Gastroesophageal sphincter (tissue), 4 donors: ENCODE data around the gene CNTNAP3B. TPM values are rescaled to one million over a fixed set of nuclear protein-coding genes. Genes with fewer than 3 reads are reported as not detected.
"Not testable (repeated sequence)": the region's sequence is repeated elsewhere in the genome, so short reads cannot be mapped to it uniquely, and the experiment has no call there.

Experiments
- ATAC-seq: fragments of 150-250 bp; one replicate; pipeline ENCODE4 v1.9.1; 2016; ENCODE audit warnings: mild to moderate bottlenecking, moderate library complexity
- H3K27ac ChIP-seq, 4 donors: fragments of 200-600 bp; sonication (generic) in 3 of 4; 1 replicate in 3 of 4; 2 replicates in 1 of 4; pipeline ENCODE4 v1.5.1; 2016 to 2019
- H3K27me3 ChIP-seq: fragments of 200-600 bp; sonication (generic); one replicate; pipeline ENCODE4 v1.5.1; 2019
- H3K36me3 ChIP-seq, 2 donors: fragments of 200-600 bp; sonication (generic); one replicate each; pipeline ENCODE4 v1.5.1; 2019; ENCODE audit warnings: control low read depth in 1 of 2
- H3K4me1 ChIP-seq, 3 donors: fragments of 200-600 bp; sonication (generic); 1 replicate in 2 of 3; 2 replicates in 1 of 3; pipeline ENCODE4 v1.5.1; 2016 to 2019; ENCODE audit warnings: control low read depth in 2 of 3
- H3K4me3 ChIP-seq, 2 donors: fragments of 200-600 bp; sonication (generic); one replicate each; pipeline ENCODE4 v1.5.1; 2019; ENCODE audit warnings: mild to moderate bottlenecking in 1 of 2, moderate library complexity in 1 of 2
- H3K9me3 ChIP-seq, 3 donors: fragments of 200-600 bp; sonication (generic); one replicate each; pipeline ENCODE4 v1.5.1; 2017 to 2019; ENCODE audit warnings: control low read depth in 2 of 3
- WGBS, 2 donors: methylation state at CpG; one replicate each; pipeline ENCODE4 v1.1.5; 2018; ENCODE audit warnings: low coverage in 1 of 2; 5-methylcytosine and 5-hydroxymethylcytosine counted together
- total RNA-seq, 4 donors: library from RNA; depleted of rRNA; stranded (reverse); fragments of >200 nt; gene quantifications; one replicate each; pipeline ENCODE4 v1.1.0, GENCODE V29; 2016

The CNTNAP3B gene
- total RNA-seq, 4 donors from 2014 or later = 42.7 to 124 (median 85.3) TPM

DNA sequence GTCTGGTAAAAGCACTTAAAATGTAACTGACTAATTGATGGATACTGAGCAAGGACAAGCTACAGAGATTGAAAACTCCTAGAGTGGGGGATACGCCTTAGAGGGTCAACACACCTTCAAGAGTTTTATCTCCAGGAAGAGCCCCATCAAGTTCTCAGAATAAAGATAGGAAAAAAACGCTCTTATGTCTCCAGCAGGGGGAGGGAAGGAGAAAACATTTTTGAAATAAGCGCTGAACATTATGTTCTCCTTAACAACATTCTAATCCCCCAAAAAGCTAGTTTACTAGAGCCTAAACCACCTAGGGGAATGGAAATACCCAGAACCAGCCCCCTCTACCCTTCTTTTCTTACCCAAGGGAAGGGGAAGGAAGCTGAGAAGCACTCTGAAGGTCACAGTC is 187.5 kb downstream of the CNTNAP3B start:
- not testable (repeated sequence) for H3K4me3 ChIP-seq, H3K9me3 ChIP-seq, H3K4me1 ChIP-seq, H3K27me3 ChIP-seq, H3K36me3 ChIP-seq
- 70 to 83% methylated on average over 1 to 2 of the region's 3 CpGs for WGBS, 2 donors
- H3K27ac ChIP-seq = peak overlapping the region in 1 of 4 donors; percentile 16
- ATAC-seq = peak; percentile 28

DNA sequence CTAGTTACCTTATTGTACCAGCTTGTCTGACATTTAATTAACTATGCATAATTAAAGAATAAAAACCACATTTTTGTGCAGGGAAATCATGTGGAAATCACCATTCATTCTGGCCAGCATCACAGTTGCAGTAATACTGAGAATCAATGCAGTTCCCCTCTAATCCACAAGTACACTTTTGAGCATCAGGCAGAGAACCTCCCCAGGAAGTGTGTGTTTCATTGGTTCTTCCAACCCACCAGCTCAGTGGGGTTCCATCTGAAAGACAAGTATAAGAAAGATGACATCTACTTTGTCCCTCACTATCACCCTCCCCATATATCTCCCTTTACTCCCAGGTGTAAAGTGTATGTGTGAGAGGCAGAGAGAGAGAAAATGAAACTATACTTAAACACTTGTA is 191.1 kb downstream of the CNTNAP3B start:
- not testable (repeated sequence) for H3K4me3 ChIP-seq, H3K9me3 ChIP-seq, ATAC-seq, H3K36me3 ChIP-seq, H3K27me3 ChIP-seq, H3K27ac ChIP-seq, H3K4me1 ChIP-seq

DNA sequence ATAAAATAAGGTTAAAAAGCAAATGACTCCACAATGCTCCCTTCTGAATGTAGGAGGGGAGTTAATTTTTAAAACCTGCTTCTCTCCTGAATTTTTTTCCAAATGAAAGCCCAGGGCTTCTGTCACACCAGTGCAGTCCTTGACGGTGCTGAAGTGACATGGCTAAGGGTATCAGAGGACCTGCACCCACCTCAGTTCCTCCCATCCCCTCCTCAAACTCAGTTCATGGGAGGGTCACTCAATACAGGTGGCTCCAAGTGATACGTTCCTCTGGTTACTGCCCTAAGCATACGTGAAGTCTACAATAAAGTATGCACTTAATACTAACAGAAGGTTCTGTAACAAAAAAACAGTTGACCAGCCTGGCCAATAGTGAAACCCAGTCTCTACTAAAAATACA is 193.5 kb downstream of the CNTNAP3B start:
- not testable (repeated sequence) for H3K27ac ChIP-seq, H3K4me1 ChIP-seq, ATAC-seq, H3K36me3 ChIP-seq, H3K4me3 ChIP-seq, H3K27me3 ChIP-seq, H3K9me3 ChIP-seq
- WGBS, 2 donors = 62 to 80% methylated on average over 1 to 2 of the region's 3 CpGs

- 88 to 100% methylated on average over 1 to 2 of the region's 6 CpGs for WGBS, 2 donors
- not testable (repeated sequence) for H3K4me1 ChIP-seq, H3K36me3 ChIP-seq, H3K27ac ChIP-seq, ATAC-seq, H3K9me3 ChIP-seq, H3K27me3 ChIP-seq, H3K4me3 ChIP-seq
Measured at GRCh38 chr9:41929172-41929571, 200.1 kb downstream of the CNTNAP3B start.

DNA sequence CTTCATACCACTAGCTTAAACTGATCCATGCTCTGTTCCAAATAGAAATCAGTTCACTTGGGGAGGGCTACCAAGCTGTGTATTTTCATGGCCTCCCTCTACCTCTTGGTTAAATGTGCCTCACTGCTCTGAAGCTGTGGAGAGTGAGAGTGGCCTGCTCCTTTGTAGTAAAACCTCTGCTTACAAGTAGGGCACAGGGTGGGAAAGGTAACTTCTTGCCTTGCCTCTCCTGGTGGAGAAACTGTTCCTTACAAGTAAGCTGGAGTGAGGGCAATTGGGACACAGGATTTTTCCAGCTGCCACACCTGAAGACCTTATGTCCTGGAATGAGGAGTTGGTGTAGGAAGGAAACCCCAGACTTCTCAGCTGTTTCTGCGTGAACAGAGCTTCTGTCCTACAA is 211.9 kb downstream of the CNTNAP3B start:
- not testable (repeated sequence) for ATAC-seq, H3K27me3 ChIP-seq, H3K4me1 ChIP-seq, H3K27ac ChIP-seq, H3K9me3 ChIP-seq, H3K36me3 ChIP-seq, H3K4me3 ChIP-seq
- no CpG with 5 or more reads among the region's 1 CpG for WGBS, 2 donors

DNA sequence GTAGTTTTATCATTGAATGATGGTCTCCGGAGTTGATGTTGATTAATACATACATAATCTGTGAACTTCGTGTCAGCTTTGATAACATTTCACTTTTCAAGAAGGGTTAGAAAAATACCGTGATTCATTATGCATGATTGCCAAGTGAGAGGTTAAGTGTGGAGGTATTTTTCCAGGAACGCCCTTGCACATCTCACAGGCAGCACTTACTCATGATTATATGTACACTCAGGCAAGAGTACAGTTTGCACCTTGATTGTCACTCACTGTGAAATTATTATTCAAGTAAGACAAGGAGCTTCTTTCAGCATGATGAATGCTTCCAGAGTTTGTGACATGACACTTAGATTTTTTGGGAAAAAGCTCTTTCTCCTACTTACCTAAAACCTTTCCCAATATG is 223.7 kb downstream of the CNTNAP3B start:
- H3K27ac ChIP-seq, H3K36me3 ChIP-seq, H3K27me3 ChIP-seq, H3K9me3 ChIP-seq, H3K4me1 ChIP-seq, H3K4me3 ChIP-seq, ATAC-seq: not testable (repeated sequence)
- WGBS, 2 donors = no CpG with 5 or more reads among the region's 4 CpGs

DNA sequence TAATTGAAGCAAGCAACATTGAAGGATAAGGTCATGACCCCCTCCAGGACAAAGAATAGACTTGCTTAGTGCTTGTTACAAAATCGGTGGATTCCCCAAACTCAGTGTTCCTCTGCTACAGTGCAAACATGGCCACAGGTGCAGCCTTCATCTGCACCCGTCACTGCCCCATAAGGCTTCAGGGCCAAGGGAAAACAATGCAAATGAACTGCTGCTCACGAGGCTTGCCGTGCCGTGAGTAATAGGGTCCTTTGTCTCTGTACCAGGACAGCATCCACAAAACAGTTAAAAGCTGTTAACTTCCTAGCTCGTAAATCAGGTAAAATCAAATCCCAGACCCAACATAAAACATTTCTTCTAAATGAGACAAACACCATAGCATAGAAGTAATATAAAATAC is 226.5 kb downstream of the CNTNAP3B start:
- not testable (repeated sequence) for H3K9me3 ChIP-seq, H3K36me3 ChIP-seq, H3K4me1 ChIP-seq, H3K27me3 ChIP-seq, ATAC-seq, H3K4me3 ChIP-seq, H3K27ac ChIP-seq
- WGBS, 2 donors = no CpG with 5 or more reads among the region's 6 CpGs

DNA sequence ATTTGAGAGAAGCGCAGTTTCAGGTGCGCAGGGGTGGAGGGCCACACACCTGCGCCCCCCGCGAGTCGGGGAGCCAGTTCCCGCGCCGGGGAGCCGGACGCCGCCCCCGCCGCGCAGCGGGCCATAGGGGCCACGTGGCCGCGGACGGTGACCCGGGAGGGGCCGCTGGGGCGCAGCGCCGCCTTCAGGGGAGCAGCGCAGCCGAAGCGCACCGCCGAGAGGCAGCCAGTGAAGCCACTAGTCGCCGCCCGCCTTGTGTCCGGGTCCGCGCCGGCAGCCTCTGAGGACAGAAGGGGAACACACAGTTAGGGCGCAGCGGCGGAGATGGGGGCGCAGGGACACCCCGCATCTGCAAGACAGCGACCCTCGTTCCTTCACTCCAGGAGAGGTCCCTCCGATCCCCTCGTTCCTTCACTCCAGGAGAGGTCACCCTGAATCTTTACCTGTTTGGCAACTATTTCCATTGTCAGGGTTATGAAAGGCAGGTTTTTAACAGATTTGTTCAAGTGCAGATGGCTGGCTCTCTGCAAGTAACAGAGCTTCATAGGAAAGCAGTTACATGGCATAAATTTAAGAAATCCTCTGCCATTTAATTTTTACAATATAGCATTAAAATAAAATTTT is 230.4 kb downstream of the CNTNAP3B start:
- H3K36me3 ChIP-seq, H3K9me3 ChIP-seq, H3K4me3 ChIP-seq, H3K27me3 ChIP-seq, H3K27ac ChIP-seq, H3K4me1 ChIP-seq: not testable (repeated sequence)
- ATAC-seq = peak; percentile 19
- WGBS, 2 donors = no CpG with 5 or more reads among the region's 46 CpGs

DNA sequence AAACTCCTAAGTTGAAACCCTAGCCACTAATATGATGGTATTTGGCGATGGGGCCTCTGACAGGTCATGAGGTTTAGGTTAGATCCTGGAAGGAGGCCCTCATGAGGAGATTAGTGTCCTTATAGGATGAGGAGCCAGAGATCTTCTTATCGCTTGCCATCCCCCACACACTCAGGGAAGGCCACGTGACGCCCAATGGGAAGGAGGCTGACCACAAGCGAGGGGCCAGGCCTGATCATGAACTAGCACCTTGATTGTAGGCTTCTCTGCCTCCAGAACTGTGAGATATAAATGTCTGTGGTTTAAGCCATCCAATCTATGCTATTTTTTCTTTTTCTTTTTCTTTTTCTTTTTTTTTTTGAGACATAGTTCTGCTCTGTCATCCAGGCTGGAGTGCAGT is 254.7 kb downstream of the CNTNAP3B start:
- not testable (repeated sequence) for H3K9me3 ChIP-seq, H3K4me1 ChIP-seq, H3K27ac ChIP-seq, H3K4me3 ChIP-seq, ATAC-seq, H3K36me3 ChIP-seq, H3K27me3 ChIP-seq
- whole genome bisulfite sequencing, 2 donors = no CpG with 5 or more reads among the region's 5 CpGs

DNA sequence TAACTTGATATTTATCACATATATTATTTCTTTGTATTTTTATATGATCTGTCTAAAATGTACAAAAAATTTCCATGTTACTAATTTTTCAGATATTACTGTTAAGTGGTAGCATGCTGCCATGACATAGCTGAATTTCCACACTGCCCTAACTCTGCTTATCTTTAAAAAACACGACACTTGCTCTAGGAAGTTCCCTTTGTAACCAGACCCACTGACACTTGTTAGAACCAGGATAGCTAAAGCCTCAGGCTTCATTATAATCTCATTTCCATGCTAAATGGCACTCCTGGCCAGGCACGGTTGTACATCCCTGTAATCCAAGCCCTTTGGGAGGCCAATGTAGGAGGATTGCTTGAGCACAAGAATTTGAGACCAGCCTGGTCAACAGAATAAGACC is 273.8 kb downstream of the CNTNAP3B start:
- H3K9me3 ChIP-seq, H3K36me3 ChIP-seq, ATAC-seq, H3K4me1 ChIP-seq, H3K4me3 ChIP-seq, H3K27ac ChIP-seq, H3K27me3 ChIP-seq: not testable (repeated sequence)
- no CpG with 5 or more reads among the region's 2 CpGs for WGBS, 2 donors

GRCh38 chr9:41851848-41852740 is 277.1 kb downstream of the CNTNAP3B start:
- whole genome bisulfite sequencing, 2 donors = no CpG with 5 or more reads among the region's 9 CpGs
- H3K27me3 ChIP-seq, ATAC-seq, H3K9me3 ChIP-seq, H3K27ac ChIP-seq, H3K4me1 ChIP-seq, H3K4me3 ChIP-seq, H3K36me3 ChIP-seq: not testable (repeated sequence)

DNA sequence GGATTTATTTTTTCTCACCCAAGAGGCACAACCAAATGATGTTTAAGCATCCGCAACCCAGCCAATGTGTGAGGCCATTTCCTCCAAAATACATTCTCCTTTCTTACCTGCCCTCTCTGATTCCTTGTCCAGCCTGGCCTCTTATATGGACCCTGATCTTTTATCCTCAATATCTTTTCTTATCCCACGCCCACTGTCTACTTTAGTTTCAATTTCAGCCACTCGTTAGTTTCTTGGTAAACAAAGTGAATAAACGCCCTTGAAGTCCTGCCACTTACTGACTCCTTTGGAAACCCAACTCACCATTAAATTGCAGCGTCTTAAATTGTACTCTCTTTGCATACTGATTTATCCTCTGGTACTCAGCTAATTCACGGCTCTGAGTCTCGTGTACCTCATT is 281.4 kb downstream of the CNTNAP3B start:
- H3K27ac ChIP-seq, H3K4me3 ChIP-seq, H3K9me3 ChIP-seq, H3K4me1 ChIP-seq, H3K36me3 ChIP-seq, H3K27me3 ChIP-seq, ATAC-seq: not testable (repeated sequence)
- WGBS, 2 donors = no CpG with 5 or more reads among the region's 7 CpGs
